Measurements from ENCODE around the gene GON4L.
"Not testable (repeated sequence)": the region's sequence is repeated elsewhere in the genome, so short reads cannot be mapped to it uniquely, and the experiment has no call there.

The GON4L gene

DNA sequence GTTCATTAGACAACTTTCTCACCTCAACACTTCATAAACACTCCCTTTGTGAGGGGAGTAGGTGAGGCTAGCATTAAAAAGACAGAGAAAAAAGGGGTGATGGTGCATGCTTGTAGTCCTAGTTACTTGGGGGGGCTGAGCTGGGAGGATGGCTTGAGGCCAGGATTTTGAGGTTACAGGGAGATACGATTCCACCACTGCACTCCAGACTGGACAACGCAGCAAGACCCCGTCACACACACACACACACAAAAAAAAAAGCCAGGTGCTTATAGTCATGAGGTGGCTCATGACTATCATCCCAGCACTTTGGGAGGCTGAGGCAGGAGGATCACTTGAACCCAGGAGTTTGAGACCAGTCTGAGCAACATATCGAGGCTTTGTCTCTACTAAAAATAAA, 29.6 kb downstream of the GON4L start:
- DNase-seq = no peak

DNA sequence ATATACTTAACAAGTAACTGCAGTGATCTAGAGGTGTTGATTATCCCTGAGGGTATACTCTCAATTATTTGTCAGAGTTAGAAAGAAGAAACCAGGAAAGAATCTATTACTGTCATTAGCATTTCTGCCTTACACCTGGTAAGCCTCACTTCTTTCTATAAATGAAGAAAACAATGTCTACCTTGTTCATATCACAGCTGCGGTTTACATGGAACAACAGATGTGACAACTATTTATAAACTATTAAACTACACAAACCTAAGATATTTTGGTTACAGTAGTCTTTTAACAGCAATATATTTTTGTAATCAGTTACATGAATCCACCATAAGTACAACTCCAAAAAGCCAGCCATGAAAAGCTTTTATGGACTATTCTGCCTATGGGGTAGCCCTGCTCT, 40.7 kb downstream of the GON4L start:
- DNase-seq = no peak

DNA sequence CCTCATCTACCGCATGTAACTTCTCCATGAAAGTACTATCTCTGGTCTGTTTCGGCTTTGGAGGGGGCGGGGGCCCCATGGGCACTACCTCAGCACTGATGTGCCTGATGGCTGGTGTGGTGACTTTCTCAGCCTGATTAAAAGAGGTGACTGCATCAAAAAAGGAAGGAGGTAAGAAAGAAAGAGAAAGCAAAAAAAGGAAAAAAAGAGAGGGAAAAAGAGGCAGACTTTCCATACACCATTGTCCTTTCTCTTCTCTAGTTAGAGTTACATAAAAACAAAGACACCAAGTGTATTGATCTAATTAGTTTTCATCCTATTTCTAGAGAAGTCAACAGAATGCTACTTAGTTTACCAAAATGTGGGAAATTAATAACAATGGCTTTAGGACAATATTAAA, 43.3 kb downstream of the GON4L start:
- no peak for DNase-seq

DNA sequence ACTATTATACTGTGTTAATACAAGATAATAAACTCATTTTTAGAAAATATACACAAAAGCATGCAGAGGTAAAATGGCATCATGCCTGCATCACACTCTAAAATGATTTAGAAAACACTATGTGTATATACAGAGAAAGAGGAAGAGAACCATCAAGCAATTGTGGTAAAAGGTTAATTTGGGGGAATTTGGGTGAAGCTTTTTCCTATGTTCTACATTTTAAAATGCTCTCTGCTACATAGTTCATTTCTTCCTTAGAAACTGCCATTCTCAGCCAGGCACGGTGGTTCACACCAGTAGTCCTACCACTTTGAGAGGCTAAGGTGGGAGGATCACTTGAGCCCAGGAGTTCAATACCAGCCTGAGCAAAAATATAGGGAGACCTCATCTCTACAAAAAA, 44.1 kb downstream of the GON4L start:
- DNase-seq = no peak

- DNase-seq = peak in 1 of 2 donors; percentile 42
Measured at GRCh38 chr1:155809088-155809487, 47.9 kb downstream of the GON4L start.

DNA sequence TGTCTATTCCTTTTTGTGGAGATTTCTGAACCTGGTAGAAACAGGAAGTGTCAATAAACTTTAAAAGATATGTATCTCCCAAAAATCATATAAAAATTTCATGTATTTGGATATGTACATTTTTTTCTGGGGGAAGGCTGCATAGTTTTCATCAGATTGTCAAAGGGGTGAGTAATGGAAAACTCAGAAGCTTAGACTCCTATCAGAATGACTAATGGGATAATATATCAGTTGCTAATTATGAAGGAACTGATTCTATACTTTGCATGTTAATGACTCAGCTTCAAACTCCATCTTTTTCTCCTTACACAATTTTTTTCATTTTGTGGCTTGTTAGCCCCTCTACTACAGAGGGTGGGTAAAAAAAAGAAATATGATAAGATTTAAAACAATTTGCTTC, 55.9 kb downstream of the GON4L start:
- DNase-seq = no peak

DNA sequence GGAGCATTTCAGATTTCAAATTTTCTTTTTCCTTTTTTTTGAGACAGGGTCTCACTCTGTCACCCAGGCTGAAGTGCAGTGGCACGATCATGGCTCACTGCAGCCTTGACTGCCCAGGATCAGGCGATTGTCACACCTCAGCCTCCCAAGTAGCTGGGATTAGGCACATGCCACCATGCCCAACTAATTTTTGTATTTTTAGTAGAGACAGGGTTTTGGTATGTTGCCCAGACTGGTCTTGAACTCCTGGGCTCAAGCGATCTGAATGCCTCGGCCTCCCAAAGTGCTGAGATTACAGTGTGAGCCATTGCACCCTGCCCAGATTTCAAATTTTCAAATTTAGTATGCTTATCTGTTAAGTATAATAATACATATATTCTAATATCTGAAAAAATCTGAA, 61.4 kb downstream of the GON4L start:
- not testable (repeated sequence) for DNase-seq

GRCh38 chr1:155794605-155795245, 62.3 kb downstream of the GON4L start:
- no peak for DNase-seq

GRCh38 chr1:155793213-155793612, 63.8 kb downstream of the GON4L start:
- no peak for DNase-seq

GRCh38 chr1:155777582-155777981, 79.4 kb downstream of the GON4L start:
- DNase-seq = no peak

- DNase-seq = no peak
Measured at GRCh38 chr1:155776414-155776813, 80.6 kb downstream of the GON4L start.

- DNase-seq = no peak
Measured at GRCh38 chr1:155773221-155773620, 83.8 kb downstream of the GON4L start.

GRCh38 chr1:155769257-155769656, 87.8 kb downstream of the GON4L start:
- DNase-seq = no peak

DNA sequence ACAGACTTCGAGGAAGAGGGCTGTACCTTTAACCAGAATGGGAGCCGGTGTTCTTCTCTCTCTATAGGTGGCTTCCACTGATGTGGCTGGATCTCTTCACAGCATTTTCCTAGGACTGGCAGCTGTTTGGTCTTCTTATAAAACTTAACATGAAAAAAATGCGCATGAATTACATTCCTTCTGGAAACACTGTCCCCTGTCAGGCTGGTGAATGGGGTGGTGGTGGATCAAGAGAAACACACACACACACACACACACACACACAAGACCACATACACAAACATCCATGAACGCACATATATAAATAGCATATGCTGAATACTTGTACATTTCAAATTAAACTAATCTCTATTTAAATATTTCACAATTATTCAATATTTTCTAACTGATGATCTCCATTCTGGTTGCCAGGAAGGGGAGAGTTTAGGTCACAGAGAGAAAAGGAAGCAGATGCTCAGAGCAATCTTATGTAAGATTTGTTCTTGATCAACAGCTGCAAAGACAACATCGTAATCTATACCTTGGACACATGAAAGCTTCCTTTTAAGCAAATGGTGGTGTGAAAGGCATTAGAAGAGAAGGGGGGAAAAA, 89.5 kb downstream of the GON4L start:
- not testable (repeated sequence) for DNase-seq

DNA sequence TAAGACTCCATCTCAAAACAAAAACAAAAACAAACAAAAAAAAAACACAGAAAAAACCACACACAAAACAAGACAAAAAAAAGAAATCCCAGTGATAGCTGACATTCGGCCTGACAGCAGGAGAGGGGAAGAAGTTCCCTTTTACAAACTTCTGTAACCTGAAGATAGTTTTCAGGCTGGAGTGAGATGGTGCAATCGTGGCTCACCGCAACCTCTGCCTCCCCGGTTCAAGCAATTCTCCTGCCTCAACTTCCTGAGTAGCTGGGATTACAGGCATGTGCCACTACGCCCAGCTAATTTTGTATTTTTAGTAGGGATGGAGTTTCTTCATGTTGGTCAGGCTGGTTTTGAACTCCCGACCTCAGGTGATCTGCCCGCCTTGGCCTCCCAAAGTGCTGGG, 93.0 kb downstream of the GON4L start:
- not testable (repeated sequence) for DNase-seq

GRCh38 chr1:155763090-155763815, 93.8 kb downstream of the GON4L start:
- DNase-seq = peak in 1 of 2 donors; percentile 5

GRCh38 chr1:155761736-155762405, 95.1 kb downstream of the GON4L start:
- no peak for DNase-seq

DNA sequence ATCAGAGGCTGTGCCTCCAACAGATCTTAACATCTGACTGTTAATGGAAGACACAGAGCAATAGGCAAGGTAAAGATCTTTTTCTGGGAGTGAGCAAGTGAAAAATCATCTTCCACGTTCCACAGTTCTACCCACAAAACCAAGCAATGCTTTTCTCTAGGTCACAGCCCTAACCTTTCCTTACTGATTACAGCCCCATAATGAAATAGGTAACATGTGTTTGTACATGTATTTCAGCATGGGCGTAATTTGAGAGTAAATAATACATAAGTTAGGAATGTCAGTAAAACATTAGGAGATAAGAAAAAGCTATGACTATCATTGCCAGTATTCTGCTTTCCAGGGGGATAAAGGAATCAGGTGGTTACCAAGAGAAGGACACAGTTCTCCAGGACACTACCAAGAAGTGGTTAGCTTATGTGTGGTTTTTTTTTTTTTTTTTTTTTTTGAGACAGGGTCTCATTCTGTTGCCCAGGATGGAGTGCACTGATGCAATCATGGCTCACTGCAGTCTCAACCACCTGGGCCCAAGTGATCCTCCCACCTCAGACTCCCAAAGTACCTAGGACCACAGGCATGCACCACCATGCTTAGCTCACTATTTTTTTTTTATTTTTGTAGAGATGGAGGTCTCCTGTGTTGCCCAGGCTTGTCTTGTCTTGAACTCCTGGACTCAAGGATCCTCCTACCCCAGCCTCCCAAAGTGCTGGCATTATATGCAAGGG, 96.1 kb downstream of the GON4L start:
- no peak for DNase-seq

DNA sequence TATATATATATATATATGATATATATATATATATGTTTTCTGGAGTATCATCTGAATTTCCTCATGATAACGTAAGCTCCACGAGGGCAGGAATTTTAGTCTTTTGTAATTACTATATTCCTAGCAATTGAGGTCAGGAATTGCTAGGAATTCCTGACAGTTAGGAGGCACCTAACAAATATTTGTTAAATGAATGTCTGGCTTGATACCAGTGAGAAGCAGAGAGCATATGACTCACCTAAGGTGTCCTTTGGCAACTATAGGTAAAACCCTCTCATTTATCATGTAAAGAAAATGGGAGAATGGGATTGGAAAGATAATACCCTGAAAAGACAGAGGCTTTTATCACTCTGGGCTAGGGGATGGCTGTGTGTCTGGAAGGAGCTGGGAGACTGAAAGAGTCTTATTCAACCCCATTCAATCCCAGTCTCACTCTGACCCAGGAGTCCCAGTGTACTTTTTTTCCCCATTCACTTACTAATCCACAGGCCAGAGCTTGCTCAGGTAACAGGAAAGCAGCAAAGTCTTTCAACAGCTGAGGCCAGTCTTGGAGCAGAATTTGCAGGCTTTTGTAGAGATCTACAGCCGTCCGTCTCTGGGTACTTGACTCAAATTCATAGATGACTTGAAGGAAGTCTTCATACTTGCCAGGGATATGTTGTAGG, 96.9 kb downstream of the GON4L start:
- DNase-seq = no peak

DNA sequence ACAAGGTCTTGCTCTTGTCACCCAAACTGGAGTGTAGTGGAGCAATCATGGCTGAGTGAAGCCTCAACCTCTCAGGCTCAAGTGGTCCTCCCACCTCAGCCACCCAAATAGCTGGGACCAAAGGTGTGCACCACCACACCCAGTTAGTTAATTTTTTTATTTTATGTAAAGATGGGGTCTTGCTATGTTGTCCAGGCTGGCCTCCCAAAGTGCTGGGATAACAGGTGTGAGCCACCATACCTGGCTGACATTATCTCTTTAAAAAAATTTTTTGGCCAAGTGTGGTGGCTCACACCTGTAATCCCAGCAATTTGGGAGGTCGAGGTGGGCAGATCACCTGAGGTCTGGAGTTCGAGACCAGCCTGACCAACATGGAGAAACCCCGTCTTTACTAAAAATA, 98.0 kb downstream of the GON4L start:
- not testable (repeated sequence) for DNase-seq

DNA sequence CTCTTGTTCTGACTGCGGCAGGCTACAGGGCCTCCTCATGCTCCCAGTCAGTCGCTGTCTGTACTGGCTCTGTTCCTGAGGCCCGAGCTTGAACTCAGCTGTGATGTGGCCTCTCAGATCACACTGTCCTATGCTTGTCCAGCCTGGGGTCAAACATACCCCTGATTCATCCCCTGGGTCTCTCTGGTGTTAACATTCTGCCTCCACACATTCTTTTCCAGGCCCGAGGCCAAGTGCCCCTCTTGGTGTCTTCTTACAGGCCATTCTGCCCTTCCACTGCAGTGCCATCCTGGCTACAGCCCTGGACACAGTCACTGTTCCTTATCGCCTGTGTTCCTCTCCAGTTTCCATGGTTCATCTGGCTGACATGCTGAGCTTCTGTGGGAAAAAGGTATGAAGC, 108.9 kb downstream of the GON4L start:
- not testable (repeated sequence) for DNase-seq

DNA sequence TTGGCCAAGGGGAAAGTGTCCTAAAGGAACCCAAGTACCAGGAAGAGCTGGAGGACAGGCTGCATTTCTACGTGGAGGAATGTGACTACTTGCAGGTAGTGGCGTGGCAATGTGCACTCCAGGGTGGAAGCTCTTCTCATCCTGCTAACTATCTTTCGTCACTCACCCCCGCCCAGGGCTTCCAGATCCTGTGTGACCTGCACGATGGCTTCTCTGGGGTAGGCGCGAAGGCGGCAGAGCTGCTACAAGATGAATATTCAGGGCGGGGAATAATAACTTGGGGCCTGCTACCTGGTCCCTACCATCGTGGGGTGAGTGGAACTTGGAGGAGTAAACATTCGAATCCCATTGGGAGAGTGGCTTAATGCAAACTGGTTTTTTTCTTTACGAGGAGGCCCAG, 109.4 kb downstream of the GON4L start:
- DNase-seq = not testable (repeated sequence)

Measured in bone marrow (tissue), 2 donors.